A549 (cell line): ENCODE measurements around the gene LDLRAD4.

Experiments used
- CBX2 ChIP-seq: fragments of 200-600 bp; sonication (generic); IDR thresholded peaks from 2 replicates; pipeline ENCODE4 v1.6.1; 2016; ENCODE audit warnings: low read depth, mild to moderate bottlenecking, borderline replicate concordance
- MAZ ChIP-seq: fragments of 150-350 bp; IDR thresholded peaks from 2 replicates; pipeline ENCODE4 v1.6.1; 2014; ENCODE audit warnings: antibody characterized with exemption, low read depth, low read length, borderline replicate concordance
- TF ChIP-seq, protein P1 (sequence below): fragments of 200-600 bp; sonication (generic); IDR thresholded peaks from 2 replicates; pipeline ENCODE4 v1.6.1; 2016; ENCODE audit warnings: antibody characterized with exemption, mild to moderate bottlenecking, moderate library complexity

- TF ChIP-seq MAZ = no peak
- TF ChIP-seq, protein P1, sequence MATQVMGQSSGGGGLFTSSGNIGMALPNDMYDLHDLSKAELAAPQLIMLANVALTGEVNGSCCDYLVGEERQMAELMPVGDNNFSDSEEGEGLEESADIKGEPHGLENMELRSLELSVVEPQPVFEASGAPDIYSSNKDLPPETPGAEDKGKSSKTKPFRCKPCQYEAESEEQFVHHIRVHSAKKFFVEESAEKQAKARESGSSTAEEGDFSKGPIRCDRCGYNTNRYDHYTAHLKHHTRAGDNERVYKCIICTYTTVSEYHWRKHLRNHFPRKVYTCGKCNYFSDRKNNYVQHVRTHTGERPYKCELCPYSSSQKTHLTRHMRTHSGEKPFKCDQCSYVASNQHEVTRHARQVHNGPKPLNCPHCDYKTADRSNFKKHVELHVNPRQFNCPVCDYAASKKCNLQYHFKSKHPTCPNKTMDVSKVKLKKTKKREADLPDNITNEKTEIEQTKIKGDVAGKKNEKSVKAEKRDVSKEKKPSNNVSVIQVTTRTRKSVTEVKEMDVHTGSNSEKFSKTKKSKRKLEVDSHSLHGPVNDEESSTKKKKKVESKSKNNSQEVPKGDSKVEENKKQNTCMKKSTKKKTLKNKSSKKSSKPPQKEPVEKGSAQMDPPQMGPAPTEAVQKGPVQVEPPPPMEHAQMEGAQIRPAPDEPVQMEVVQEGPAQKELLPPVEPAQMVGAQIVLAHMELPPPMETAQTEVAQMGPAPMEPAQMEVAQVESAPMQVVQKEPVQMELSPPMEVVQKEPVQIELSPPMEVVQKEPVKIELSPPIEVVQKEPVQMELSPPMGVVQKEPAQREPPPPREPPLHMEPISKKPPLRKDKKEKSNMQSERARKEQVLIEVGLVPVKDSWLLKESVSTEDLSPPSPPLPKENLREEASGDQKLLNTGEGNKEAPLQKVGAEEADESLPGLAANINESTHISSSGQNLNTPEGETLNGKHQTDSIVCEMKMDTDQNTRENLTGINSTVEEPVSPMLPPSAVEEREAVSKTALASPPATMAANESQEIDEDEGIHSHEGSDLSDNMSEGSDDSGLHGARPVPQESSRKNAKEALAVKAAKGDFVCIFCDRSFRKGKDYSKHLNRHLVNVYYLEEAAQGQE = no peak
- TF ChIP-seq CBX2 = no peak
These were observed 99.2 kb downstream of the LDLRAD4 start for GRCh38 chr18:13317801-13318200.
